Stimulated activated CD4-positive, alpha-beta T cell treated with anti-CD3 and anti-CD28 coated beads, Interleukin-12 subunit alpha, Interleukin-12 subunit beta, amount 100 ng/mL, for 4 hours (primary cell): Measurements from ENCODE around the gene RASSF7.

Experiments used
- DNase-seq: peaks from one replicate; pipeline ENCODE4 v3.0.0-alpha.2; 2020

The RASSF7 gene

DNA sequence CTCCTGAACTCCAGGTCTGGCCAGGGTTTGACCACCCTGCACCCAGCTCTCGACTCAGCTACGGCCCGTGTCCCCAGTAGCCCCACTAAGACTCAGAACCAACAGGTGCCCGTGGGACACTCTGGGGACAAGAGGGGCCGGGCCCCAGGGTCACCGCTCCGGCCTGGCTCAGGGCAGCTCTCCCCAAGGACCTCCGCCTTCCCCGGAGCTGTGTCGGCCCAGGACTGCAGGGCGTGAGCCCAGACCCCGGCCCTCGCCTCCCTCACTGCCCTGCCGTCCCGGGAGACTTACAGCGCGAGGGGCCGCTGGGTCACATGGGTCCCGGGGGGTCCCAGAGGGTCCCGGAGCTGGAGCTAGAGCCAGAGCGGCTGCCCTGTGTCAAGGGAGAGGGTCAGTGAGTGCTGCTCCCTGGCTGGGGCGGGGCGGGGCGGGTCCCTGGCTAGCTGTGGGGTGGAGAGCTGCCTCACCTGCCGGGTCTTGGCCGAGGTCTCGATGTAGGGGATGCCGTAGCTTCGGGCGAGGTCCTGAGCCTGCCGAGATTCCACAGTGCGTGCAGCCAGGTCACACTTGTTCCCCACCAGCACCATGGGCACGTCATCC is 27.7 kb upstream of the RASSF7 start:
- DNase-seq: no peak

DNA sequence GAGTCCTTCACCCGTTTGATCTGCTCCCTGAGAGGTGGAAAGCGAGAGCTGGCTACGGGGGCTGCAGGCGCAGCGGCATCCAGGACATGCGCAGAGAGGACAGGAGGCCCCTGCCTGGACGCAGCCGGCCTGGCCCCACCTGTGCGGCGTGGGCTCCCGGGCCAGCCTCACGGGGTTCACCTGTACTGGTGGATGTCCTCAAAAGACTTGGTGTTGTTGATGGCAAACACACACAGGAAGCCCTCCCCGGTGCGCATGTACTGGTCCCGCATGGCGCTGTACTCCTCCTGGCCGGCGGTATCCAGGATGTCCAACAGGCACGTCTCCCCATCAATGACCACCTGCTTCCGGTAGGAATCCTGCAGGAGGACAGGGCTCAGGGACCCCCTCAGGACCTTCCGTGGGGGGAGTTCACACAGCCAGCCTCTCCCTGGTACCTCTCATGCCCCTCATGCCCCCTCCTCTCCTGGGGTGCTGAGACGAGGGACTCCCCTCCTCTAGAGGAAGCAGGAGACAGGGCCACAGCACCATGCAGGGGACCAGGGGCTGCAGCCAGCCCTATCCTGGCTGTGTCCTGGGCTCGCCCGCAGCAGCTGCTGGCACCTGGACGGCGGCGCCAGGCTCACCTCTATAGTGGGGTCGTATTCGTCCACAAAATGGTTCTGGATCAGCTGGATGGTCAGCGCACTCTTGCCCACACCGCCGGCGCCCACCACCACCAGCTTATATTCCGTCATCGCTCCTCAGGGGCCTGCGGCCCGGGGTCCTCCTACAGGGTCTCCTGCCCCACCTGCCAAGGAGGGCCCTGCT is 27.0 kb upstream of the RASSF7 start:
- DNase-seq: no peak

- no peak for DNase-seq
Observed at GRCh38 chr11:534396-535209, 26.2 kb upstream of the RASSF7 start.

- DNase-seq: peak; percentile 23
Observed at GRCh38 chr11:535210-535518, 25.6 kb upstream of the RASSF7 start.

DNA sequence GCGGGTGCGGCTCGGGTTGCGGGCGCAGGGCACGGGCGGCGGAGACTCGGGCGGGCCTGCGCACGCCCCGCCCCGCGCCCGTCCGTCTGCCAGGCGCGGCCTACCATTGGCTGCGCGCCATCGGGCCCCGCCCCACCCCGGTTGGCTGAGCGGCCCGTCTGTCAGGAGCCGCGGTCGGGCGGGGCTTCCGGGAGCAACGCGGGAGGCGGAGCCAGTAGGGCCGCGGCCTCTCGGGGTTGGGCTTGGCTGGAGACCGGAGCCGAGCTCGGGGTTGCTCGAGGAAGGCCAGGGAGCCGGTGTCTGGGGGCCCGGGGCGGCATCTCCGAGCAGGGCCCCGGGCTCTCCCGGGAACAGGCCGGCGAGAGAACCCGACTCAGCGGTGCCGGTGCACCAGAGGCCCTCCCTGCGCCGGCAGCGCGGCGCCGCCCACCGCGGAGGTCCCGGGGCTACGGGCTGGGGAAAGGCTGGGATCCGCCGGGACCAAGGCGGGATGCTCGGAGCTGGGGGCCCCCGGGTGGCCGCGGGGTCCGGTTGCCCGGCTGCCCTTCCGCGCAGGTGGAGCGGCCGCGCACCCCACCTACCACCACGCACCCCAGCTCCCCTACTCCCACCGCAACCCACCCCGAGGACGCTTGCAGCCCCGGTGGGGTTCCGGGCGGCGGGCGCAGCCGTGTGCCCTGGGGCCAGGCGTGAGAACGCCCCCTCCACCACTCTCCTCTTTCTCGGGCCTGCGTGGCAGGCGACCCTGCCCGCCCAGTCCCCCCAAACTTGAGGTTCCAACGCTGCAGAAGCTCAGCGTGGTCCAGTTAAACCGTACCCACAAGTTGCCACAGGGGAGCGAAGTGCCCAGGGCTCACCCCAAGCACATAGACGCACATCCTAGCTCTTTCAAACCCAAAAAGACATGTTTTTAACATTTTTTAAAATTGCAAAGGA is 25.0 kb upstream of the RASSF7 start, which contains the start of gene HRAS:
Gene HRAS (minus strand): TSS at position 58 of the 936 bp plus-strand sequence.
- peak; percentile 95 for DNase-seq

GRCh38 chr11:536841-537621 is 23.7 kb upstream of the RASSF7 start, which contains the start of gene LRRC56:
Gene LRRC56, plus strand, starts transcription at chr11:537527. Its CDS starts 3,158 bp downstream, at chr11:540685.
- DNase-seq: peak; percentile 92

GRCh38 chr11:537622-538430 is 22.9 kb upstream of the RASSF7 start:
- DNase-seq: no peak

DNA sequence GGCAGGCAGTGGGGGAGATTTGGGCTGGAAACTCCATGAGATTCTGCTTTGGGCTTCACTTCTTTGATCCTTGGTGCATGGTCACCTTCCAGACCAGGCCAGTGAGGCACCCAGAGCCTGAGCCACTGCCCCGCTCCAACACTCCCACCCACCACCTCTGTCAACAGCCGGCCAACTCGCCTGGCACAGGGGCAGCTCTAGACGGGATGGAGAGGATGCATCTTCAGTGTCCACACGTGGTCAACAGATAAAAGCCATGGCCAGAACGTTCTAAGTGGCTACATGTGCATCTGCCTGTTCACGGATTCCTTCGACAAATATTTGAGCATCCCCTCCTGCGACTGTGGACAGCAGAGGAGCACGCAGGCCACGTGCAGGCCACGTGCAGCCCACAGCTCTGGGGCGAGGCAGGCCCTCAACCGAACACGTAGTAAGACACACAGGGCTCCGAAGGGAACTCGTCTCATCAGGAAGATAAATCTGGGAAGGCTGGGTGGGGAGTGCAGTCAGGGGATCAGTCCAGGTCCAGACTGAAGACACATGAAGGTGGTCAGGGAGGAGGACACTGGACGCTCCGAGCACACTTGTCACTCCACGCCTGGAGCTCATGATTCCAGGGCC is 22.2 kb upstream of the RASSF7 start:
- DNase-seq: no peak

DNA sequence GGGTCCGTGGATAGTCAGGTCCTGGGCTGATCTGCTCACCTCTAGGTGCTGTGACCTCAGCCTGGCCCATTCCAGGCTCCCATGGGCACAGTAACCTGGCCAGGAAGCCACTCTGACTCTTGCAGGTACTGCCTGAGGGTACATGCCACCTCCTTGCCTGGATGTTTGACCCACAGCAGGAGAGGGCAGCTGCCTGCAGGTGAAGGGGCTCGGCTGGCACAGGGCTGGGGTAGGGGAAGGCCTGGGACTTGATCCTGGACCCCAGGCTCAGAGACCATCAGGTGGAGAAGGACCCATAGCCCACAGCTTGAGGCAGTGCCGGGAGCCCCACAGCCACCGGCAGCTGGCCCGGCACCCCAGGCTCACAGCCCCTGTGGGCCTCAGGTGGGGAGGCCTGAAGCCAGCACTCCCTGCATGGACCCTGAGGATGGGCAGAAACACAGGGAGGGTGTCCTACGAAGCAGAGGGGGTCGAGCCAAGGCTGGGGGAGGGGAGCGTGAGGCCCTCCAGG is 20.7 kb upstream of the RASSF7 start:
- DNase-seq: no peak

GRCh38 chr11:540583-541432 is 20.0 kb upstream of the RASSF7 start:
- DNase-seq: no peak

- DNase-seq: no peak
Observed at GRCh38 chr11:541433-541885, 19.3 kb upstream of the RASSF7 start.

GRCh38 chr11:544817-545166 is 16.0 kb upstream of the RASSF7 start:
- no peak for DNase-seq

DNA sequence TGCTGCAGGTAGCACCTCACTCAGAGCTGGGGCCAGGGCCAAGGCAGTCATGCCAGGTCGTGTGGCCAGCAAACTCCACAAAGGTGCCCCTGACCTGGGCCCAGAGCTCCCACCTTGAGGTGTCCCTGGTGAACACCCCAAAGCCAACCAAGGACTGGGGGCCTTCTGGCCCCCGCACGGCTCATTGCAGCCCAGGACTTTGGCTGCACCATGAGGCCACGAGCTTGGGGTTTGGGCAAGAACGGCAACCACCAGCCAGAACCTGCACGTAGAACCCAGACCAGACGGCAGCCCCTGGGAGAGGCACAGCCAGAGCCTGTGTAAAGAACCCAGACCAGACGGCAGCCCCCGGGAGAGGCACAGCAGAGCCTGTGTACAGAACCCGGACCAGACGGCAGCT is 15.6 kb upstream of the RASSF7 start:
- no peak for DNase-seq

- DNase-seq: no peak
Observed at GRCh38 chr11:548700-549603, 11.8 kb upstream of the RASSF7 start.

DNA sequence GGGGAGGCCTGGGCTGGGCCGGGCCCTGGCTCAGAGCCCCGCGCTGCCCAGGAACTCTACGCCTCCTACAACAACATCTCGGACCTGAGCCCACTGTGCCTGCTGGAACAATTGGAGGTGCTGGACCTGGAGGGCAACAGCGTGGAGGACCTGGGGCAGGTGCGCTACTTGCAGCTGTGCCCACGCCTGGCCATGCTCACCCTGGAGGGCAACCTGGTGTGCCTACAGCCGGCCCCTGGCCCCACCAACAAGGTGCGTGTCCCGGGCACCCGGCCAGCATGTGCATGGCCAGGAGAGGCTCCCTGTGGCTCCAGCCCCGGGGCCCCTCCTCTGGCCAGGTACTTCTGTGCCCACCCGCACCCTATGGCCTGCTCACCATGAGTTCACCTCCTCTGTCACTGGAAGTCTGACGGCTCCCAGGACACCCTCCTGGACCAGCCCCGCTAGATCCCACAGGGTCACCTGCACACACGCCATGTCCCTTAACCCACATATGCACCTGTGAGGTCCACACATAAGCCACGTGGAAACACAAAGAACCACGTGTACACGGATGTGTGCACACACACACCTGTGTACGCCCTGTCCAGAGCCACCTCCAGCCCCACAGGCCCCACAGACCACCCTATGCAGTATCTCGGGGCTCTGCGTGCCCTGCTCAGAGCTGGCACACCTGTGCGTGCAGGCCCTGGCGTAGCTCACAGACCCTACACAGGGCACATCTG is 10.6 kb upstream of the RASSF7 start:
- DNase-seq: no peak

GRCh38 chr11:550746-551085 is 10.1 kb upstream of the RASSF7 start:
- no peak for DNase-seq

DNA sequence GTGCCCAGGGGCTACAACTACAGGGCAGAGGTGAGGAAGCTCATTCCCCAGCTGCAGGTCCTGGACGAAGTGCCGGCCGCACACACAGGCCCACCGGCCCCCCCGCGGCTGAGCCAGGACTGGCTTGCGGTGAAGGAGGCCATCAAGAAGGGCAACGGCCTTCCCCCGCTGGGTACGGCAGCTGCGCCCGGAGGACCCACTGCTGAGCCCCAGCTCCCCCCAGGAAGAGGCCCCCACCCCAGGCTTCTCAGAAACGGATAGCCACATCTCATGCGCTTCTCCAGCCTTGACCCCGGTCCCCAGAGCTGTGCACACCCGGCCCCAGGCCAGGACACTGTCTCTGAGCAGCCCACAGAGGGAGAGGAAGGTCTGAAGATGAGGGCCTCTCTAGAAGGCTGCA is 9.6 kb upstream of the RASSF7 start:
- no peak for DNase-seq

DNA sequence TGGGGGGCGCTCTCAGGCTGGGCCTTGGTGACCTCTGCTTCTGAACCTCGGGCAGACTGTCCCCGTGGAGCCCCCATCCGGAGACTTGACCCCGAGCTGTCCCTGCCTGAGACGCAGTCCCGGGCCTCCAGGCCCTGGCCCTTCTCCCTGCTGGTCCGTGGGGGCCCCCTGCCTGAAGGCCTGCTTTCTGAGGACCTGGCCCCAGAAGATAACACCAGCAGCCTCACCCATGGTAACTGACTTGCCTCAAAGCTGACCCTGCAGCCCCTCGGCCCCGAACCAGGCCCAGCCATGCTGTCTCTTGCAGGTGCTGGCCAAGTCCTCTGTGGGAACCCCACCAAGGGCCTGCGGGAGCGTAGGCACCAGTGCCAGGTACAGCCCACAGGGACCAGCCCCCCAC is 9.2 kb upstream of the RASSF7 start:
- no peak for DNase-seq
